ENCODE measurements around the gene FARS2. TPM values are rescaled to one million over a fixed set of nuclear protein-coding genes. Genes with fewer than 3 reads are reported as not detected.

The FARS2 gene
- total and polyA plus RNA-seq, 2 donors (not counting 3 experiments of a cell fraction or from before 2014, with no cell fraction given), result 20.2 to 20.5 TPM

DNA sequence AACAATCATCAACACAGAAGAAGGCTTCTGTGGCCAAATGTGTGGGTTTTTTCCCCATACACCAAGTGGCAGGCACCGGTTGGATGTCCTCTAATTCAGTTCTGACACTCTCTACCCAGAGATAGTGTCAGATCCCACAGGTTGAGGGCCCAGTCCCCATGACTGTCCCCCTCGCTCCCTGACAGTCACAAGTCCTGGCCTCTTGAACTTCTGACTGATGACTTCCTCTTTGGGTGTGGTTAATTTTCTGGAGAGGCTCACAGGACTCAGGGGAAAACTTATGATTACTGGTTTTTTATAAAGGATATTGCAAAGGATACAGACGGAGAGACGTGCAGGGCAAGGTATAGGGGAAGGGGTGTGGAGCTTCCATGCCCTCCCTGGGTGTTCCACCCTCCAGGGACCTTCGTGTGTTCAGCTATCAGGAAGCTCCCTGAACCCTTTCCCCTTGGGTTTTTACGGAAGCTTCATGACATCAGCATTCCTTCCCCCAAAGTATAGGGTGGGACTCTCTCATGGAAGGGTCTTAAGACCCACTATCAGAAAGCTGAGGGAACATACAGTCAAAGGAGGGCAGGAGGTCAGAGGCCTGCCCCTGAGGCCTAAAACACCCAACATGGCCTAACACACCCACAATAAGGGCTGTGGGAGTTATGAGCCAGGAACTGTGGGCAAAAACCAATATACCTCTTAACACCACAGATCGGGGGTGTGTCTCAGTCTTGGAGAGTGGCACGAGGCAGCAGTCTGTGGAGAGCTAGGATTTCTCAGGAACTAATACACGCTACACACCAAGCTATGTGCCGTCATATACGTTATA, 33.3 kb downstream of the FARS2 start:
- intact Hi-C loops (cut with micrococcal nuclease) (no loop called here), dilution Hi-C loops (cut with MboI; ENCODE audit: extremely low pct_ligation_motif_present, low sequenced_read_pairs) (no loop called here)
- Histone ChIP-seq H3K4me3 (replicated peaks in 1 of 3; ENCODE audit: insufficient read depth in 1 of 3, low read depth in 1 of 3, low read length in 3 of 3) (no peak overlapping the region), H3K9ac (replicated peaks; ENCODE audit: extremely low read depth, insufficient read depth, low read length) (no peak overlapping the region), H3K27me3 (ENCODE audit: control insufficient read depth in 2 of 2, insufficient read depth in 2 of 2, low read length in 2 of 2) (no peaks in the 10 kb centered on the region), H3K4me2 (ENCODE audit: insufficient read depth, low read length) (no peak overlapping the region), H4K20me1 (replicated peaks; ENCODE audit: control insufficient read depth, extremely low read depth, insufficient read depth, low read length) (no peaks in the 10 kb centered on the region), H2AFZ (ENCODE audit: low read depth, low read length) (no peak overlapping the region), H3K9me3 (replicated peaks; ENCODE audit: control insufficient read depth, insufficient read depth, low read length) (no peaks in the 10 kb centered on the region), H3K9me1 (replicated peaks; ENCODE audit: control insufficient read depth, extremely low read depth, insufficient read depth, low read length) (no peaks in the 10 kb centered on the region), H3K4me1 (ENCODE audit: control insufficient read depth, extremely low read depth, insufficient read depth, low read length) (no peaks in the 10 kb centered on the region), H3K79me2 (ENCODE audit: control insufficient read depth, insufficient read depth, low read length) (no peaks in the 10 kb centered on the region), H3K36me3 (ENCODE audit: control insufficient read depth in 2 of 2, extremely low read depth in 1 of 2, insufficient read depth in 2 of 2, low read length in 2 of 2) (no peaks in the 10 kb centered on the region), H3K27ac (ENCODE audit: insufficient read depth, low read depth, low read length) (no peak overlapping the region)
- no peak for DNase-seq (ENCODE audit: low read depth, low spot score)
- ChIA-PET POLR2A (no interaction called here), CTCF (interaction anchor here (1.0 to 2.4 kb wide), 3 partner anchors 10 to 151 kb away, joined by 3 to 9 read pairs (median 4); no protein-coding TSS in a partner anchor)
- TF ChIP-seq FOS (IDR thresholded peaks at IDR 0.05; ENCODE audit: borderline replicate concordance, insufficient read depth, low read length) (no peak), GATA2 (IDR thresholded peaks at IDR 0.05; ENCODE audit: insufficient read depth, insufficient read length, low read depth, low read length) (no peak), JUN (IDR thresholded peaks at IDR 0.05; ENCODE audit: borderline replicate concordance, insufficient read depth, insufficient read length, low read depth) (no peak), EZH2 (IDR thresholded peaks at IDR 0.05; ENCODE audit: borderline replicate concordance, low read depth, low read length, severe bottlenecking) (no peak), POLR2A (IDR thresholded peaks at IDR 0.05; ENCODE audit: low read depth, low read length) (no peak), POLR2AphosphoS5 (IDR thresholded peaks at IDR 0.05; ENCODE audit: insufficient read depth, low read depth, low read length) (no peak), MYC (IDR thresholded peaks at IDR 0.05; ENCODE audit: low read depth, low read length) (no peak)
- TF ChIP-seq, protein P1, sequence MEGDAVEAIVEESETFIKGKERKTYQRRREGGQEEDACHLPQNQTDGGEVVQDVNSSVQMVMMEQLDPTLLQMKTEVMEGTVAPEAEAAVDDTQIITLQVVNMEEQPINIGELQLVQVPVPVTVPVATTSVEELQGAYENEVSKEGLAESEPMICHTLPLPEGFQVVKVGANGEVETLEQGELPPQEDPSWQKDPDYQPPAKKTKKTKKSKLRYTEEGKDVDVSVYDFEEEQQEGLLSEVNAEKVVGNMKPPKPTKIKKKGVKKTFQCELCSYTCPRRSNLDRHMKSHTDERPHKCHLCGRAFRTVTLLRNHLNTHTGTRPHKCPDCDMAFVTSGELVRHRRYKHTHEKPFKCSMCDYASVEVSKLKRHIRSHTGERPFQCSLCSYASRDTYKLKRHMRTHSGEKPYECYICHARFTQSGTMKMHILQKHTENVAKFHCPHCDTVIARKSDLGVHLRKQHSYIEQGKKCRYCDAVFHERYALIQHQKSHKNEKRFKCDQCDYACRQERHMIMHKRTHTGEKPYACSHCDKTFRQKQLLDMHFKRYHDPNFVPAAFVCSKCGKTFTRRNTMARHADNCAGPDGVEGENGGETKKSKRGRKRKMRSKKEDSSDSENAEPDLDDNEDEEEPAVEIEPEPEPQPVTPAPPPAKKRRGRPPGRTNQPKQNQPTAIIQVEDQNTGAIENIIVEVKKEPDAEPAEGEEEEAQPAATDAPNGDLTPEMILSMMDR (IDR thresholded peaks at IDR 0.05; ENCODE audit: extremely low read depth in 1 of 2, insufficient read depth in 1 of 2, low read depth in 1 of 2, low read length in 2 of 2), result no peak
- TF ChIP-seq, protein P2, sequence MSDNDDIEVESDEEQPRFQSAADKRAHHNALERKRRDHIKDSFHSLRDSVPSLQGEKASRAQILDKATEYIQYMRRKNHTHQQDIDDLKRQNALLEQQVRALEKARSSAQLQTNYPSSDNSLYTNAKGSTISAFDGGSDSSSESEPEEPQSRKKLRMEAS (IDR thresholded peaks at IDR 0.05; ENCODE audit: insufficient read depth, insufficient read length), result no peak
- BruUV-seq (replicated peaks), result no TSS peak
- FAIRE-seq, result no peak
